Umbilical cord (tissue), 2 donors: Measurements from ENCODE around the gene ZNF730. TPM values are rescaled to one million over a fixed set of nuclear protein-coding genes. Genes with fewer than 3 reads are reported as not detected.
"Not testable (repeated sequence)": the region's sequence is repeated elsewhere in the genome, so short reads cannot be mapped to it uniquely, and the experiment has no call there.

Experiments
- DNase-seq: peaks from one replicate; pipeline ENCODE4 v3.0.0-alpha.2; 2015; ENCODE audit warnings: low spot score
- total RNA-seq: library from RNA; depleted of rRNA; stranded (reverse); fragments of >200 nt; gene quantifications from one replicate; pipeline ENCODE4 v1.2.3, GENCODE V29; 2014; ENCODE audit warnings: low replicate concordance; ENCODE audit not compliant: insufficient read depth

The ZNF730 gene
- 11.1 TPM for total RNA-seq

DNA sequence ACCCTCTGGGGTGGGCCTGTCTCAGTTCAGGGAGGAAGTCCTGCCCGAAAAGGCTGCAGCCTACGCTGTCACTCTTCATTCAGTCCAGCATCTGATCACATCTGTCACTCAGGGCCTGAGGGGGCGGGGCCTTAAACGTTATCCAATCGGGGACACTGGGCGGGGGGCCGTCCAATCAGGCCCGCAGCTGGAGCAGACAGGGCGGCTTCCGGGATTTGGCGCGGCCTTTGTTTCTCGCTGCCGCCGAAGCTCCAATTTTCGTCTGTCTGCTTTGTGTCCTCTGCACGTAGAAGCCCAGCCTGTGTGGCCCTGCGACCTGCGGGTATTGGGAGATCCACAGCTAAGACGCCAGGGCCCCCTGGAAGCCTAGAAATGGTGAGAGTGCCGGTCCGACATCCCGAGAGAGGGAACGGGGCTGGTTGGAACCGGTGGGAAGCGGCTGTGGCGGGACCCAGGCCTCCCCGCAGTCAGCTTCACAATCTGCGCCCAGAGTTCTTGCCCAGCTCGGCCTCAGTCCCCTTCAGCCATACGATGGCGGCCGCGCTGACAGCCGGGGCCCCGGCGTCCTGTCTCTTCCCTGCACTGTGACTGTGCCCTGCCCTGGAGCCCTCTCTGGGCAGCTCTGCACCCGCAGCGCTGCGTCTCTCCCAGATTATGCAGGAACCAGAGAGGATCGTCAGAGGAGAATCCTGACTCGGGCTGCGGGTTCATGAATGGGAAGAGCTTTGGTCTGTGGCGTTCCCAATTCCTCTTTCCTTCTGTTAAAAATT lies at the start of gene ZNF730:
Gene ZNF730, plus strand, starts transcription at position 224 of the 770 bp plus-strand sequence. Its CDS starts 149 bp downstream, at position 373.
- peak; percentile 83 for DNase-seq

DNA sequence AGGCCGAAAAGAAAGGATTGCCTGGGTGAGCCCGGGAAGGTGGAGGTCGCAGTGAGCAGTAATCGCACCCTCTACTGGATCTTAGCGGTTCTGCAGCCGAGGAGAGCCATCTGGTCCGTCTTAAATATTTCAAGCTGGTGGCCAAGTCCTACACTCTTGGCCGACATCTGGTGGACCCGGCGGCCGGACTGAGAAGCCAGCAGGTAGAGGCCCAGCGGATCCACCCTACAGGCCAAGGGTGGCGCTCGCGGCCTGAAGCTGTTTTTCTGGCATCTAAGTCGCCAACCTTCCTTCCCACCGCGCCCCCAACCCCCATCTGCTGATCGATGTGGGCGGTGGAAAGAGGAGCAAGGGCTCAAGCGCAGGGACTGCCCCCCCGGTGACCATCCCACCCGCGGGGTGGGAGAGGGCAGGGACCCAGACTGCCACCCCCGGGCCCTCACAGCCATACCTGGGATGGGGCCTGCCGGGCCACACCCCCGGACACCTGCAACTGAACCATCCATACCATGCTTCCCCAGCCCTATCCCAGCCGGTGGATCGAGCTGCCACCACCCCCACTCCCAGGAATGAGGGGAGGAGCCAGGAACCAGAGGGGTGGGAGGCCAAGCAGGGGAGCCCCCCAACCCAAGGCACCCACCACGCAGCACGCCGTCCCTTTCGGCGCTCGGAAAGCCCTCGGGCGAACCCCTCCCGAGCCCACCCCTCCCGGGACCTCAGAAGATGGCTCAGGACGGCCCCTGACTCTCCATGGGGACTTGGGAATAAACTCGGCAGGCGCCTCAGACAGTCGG lies 46.3 kb upstream of the ZNF730 start:
- DNase-seq: peak; percentile 56

DNA sequence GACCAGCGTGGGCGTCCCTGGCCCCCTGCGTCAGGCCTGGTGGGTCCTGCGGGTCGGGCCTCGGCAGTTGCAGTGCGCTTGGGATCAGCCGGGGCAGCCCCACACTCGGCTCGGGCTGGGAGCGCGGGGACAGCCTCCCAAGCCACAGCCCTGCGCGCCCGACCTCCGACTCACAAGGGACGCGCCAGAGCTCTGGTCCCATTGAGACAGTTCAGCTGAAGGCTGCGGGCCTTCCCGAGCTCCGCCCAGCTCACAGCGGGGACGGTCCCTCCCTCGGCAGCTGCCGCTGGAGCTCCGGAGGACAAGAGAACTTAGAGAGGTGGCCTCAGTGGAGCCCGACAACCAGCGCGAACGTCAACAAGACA lies 45.7 kb upstream of the ZNF730 start:
- peak; percentile 51 for DNase-seq

DNA sequence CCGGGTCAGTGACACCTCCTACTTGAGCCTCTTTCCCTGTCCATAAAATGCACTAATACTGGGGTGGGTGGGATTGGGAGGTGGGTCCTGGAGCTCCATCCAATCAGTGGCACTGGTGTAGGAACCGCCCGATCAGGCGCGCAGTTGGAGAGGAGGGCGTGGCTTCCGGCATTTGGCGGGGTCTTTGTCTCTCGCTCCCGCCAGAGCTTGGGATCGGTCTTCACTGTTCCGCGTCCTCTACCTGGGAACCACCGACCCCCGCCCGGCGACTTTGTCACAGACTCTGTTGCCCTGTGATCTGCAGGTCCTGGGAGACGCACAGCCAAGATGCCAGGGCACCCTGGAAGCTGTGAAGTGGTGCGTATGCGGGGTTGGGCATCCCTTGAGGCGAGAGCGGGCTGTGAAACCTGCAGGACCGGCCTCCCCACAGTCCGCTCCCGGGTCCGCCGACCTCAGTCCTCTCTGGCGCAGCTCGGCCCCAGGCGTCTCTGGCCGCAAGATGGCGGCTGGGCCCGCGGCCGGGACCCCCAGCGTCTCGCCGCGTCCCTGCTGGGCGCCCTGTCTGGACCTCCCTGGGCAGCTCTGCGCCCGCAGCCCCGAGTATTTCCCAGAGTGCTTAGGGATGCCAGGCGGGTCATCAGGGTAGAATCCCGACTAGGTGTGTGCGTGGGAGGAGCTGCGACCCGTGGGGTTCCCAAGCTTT lies 41.6 kb upstream of the ZNF730 start:
- DNase-seq: peak; percentile 81

DNA sequence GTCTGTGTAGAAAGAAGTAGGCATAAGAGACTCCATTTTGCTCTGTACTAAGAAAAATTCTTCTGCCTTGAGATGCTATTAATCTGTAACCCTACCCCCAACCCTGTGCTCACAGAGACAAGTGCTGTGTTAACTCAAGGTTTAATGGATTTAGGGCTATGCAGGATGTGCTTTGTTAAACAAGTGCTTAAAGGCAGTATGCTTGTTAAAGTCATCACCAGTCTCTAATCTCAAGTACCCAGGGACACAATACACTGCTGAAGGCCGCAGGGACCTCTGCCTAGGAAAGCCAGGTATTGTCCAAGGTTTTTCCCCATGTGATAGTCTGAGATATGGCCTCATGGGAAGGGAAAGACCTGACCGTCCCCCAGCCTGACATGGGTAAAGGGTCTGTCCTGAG lies 39.0 kb upstream of the ZNF730 start:
- not testable (repeated sequence) for DNase-seq

DNA sequence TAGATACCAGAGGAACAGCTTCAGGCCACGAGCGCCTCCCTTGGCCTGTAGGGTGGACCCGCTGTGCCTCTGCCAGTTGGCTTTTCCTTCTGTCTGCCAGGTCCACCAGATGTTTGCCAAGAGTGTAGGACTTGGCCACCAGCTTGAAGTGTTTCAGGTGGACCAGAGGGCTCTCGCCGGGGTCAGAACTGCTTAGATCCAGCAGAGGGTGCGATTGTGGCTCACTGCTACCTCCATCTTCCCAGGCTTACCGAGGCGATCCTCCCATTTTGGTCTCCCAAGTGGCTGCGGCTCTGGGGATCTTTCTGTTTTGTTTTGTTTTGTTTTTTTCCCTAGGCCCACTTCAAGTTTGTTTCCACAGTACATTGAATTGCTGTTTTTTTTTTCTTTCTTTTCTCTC lies 23.0 kb upstream of the ZNF730 start:
- no peak for DNase-seq

DNA sequence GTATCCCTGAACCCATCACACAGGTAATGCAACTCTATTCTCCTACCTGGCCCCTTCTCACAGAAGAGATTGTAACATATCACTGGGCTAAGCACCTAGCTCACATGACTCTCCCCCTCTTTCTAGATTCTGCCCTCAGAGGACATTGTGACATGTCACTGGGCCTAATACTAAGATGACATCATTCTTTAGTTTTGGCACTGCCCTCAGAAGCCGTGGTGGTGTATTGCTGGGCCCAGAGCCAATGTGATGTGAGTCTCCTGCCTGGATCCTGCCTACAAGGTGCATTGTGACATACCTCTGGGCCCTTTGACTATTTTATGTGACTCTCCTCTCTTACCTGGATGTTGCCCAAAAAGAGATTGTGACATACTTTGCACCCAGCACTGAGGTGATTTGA lies 21.4 kb upstream of the ZNF730 start:
- no peak for DNase-seq

DNA sequence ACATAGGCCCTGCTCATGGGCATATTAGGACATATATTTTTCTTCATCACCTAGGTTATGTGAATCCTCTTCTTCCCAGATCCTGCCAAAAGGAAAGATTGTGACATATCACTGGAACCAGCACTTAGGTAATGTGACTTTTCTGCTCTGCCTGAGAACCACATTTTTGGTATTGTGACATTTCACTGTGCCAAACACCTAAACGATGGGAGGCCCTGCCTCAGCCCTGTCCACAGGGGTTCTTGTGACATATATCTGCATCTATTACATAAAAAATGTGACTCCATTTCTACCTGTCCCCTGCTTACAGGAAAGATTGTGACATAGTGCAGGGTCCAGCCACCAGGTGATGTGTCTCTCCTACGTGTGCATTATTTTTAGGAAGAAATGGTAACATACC lies 18.5 kb upstream of the ZNF730 start:
- no peak for DNase-seq

DNA sequence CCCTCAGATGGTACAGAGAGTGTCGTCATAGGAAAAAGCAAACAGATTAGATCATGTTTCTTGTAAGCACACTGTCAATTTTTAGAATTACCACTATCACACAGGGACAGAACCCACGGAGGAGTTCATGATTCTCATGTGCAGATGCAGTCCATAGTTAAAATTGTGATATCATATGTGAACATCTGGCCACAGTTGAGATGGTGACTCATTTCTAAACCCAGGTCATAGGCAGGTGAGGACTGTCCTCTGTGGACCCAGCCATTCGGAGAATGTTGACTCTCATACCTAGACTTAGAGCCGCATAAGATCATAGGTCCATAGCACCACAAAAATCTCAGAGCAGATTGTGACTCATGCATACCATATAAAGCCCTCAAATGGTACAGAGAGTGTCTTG lies 17.8 kb upstream of the ZNF730 start:
- DNase-seq: no peak

DNA sequence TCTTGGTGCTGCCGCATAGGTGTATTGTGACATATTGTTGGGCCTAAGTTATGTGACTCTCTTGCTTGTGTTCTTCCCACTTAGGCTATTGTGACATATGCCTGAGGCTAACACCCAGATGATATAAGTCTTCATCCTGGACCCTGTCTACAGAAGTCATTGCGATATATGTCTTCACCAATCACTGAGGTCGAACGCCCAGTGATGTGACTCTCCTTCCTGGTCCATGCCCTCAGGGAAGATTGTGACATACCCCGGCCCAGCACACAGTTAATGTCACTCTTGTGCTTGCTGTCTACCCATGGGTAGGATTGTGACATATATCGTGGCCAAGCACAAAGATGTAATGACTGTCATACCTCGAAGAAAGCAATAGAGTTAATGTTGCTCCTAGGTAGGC lies 16.9 kb upstream of the ZNF730 start:
- no peak for DNase-seq

DNA sequence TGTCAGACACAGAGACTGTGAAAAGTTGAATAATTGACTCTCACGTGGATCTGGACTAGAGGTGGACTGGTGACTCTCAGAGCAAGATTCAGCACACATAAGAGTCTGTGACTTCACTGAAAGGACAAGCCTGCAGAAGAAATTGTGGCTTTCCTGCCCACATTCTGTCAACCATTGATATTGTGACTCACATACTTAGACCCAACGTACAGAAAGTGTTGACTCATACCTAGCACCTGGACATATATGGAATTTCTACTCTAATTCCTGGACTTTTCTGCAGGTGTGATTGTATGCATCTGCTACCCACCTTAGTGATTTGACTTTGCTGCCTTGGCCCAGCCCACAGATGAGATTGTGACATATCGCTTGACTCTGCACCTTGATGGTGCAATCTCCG lies 15.6 kb upstream of the ZNF730 start:
- no peak for DNase-seq

DNA sequence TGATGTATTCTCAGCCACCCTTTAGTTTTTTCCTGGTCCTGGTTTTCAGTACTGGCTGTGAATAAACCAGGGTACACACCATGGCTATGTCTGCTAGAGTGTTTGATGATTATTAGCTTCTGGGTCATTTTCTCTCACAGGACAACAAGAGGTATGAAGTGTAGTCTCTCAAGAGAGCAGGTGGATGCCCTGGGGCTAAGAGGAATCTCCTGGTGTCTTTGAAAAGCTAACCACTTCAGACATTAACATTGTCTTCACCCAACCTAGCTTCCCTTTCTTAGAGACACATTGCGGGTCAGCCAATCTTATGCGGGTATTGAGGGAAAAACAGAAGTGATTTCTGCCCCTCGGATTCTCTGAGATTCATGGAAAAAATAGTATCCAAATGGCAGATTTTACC lies 1.6 kb downstream of the ZNF730 start:
- no peak for DNase-seq

DNA sequence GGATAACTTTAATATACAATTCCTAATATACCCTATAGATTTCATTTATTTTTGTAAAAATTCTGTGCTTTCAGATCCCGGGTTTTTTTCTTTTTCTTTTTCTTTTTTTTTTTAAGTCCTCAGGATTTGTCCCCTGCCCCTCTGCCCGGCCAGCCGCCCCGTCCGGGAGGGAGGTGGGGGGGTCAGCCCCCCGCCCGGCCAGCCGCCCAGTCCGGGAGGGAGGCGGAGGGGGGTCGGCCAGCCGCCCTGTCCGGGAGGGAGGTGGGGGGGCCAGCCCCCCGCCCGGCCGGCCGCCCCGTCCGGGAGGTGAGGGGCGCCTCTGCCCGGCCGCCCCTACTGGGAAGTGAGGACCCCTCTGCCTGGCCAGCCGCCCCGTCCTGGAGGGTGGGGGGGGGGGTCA lies 17.4 kb downstream of the ZNF730 start:
- not testable (repeated sequence) for DNase-seq

DNA sequence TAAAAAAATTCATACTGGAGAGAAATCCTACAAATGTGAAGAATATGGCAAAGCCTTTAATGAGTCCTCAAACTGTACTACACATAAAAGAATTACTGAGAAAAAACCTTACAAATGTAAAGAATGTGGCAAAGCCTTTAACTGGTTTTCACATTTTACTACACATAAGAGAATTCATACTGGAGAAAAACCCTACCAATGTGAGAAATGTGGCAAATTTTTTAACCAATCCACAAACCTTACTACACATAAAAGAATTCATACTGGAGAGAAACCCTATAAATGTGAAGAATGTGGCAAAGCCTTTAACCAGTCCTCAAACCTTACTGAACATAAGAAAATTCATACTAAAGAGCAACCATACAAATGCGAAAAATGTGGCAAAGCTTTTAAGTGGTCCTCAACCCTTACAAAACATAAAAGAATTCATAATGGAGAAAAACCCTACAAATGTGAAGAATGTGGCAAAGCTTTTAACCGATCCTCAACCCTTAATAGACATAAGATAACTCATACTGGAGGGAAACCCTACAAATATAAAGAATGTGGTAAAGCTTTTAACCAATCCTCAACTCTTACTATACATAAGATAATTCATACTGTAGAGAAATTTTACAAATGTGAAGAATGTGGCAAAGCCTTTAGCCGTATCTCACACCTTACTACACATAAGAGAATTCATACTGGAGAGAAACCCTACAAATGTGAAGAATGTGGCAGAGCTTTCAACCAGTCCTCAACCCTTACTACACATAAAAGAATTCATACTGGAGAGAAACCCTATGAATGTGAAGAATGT lies 29.0 kb downstream of the ZNF730 start:
- no peak for DNase-seq

DNA sequence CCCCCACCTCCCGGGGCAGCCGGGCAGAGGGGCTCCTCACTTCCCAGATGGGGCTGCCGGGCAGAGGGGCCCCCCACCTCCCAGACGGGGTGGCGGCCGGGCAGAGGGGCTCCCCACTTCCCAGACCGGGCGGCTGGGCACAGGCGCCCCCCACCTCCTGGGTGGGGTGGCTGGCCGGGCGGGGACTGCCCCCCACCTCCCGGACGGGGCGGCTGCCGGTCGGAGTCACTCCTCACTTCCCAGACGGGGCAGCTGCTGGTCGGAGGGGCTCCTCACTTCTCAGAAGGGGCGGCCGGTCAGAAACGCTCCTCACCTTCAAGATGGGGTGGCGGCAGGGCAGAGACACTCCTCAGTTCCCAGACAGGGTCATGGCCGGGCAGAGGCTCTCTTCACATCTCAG lies 43.9 kb downstream of the ZNF730 start:
- no peak for DNase-seq

DNA sequence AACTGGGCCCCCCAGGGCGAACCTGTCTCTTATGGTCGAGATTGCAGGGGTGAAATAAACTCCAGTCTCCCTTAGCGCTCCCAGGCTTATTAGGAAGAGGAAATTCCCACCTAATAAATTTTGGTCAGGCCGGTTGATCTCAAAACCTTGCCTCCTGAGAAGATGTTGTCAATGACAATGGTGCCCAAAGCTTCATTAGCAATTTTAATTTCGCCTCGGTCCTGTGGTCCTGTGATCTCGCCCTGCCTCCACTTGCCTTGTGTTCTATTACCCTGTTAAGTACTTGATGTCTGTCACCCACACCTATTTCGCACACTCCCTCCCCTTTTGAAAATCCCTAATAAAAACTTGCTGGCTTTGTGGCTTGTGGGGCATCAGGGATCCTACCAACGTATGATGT lies 51.5 kb downstream of the ZNF730 start:
- not testable (repeated sequence) for DNase-seq

DNA sequence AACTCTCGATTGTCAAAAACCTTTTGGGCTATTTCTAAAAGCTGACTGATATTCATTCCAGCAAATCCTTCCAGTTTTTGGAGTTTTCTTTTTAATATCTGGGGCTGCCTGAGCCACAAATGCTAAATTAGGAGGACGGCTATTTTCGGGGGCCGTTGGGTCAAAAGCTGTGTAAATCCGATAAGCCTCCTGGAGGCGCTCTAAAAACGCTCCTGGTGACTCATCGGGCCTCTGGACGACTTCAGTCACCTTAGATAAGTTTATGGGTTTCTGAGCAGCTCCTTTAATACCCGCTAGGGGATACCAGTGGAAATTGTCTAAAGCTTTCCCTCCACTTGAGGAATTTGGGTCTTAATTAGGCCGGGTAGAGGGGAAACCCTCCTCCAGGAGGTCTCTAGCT lies 66.4 kb downstream of the ZNF730 start:
- no peak for DNase-seq

DNA sequence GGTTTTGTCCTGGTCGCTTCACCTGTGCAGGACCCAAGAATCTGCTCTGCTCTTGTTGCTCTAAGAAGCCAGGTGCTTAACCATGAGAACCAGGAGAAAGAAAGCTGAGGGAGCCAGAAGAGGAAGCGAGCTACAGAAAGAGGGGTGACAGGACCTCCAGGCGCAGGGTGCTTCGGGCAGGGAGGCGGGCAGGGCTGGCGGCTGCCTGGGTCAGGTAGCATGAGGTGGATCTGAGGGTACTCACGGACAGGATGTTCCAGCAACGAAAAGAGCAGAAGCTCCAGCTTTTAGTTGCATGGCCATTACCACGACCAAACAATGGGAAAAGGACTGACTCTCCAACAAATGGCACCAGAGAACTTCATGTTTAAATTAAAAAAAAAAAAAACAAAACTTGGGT lies 73.5 kb downstream of the ZNF730 start:
- no peak for DNase-seq
